SK-N-SH treated with all-trans-retinoic acid at 6 μM for 48 hours (cell line): ENCODE measurements around the gene PON2.

Experiments
- ATAC-seq: fragments of 200-7000 bp; cut with Tn5 transposase; 3 replicates; pipeline ENCODE4 v1.9.1; 2020; ENCODE audit warnings: mild to moderate bottlenecking, moderate library complexity
- ARNTL ChIP-seq: fragments of 450-650 bp; formaldehyde crosslinking; IDR thresholded peaks from 2 replicates; pipeline ENCODE4 v1.5.0; 2020; ENCODE audit warnings: low read depth, mild to moderate bottlenecking, moderate library complexity, borderline replicate concordance
- BACH2 ChIP-seq: fragments of 250-450 bp; sonication (Bioruptor Pico); IDR thresholded peaks from 2 replicates; pipeline ENCODE4 v1.9.0; 2021; ENCODE audit warnings: mild to moderate bottlenecking, borderline replicate concordance
- CSDC2 ChIP-seq: fragments of 250-450 bp; sonication (Bioruptor Pico); IDR thresholded peaks from 2 replicates; pipeline ENCODE4 v1.5.0; 2020; ENCODE audit warnings: mild to moderate bottlenecking, moderate library complexity
- ESRRG ChIP-seq: fragments of 250-450 bp; sonication (Bioruptor Pico); IDR thresholded peaks from 2 replicates; pipeline ENCODE4 v1.6.1; 2021; ENCODE audit warnings: mild to moderate bottlenecking
- GLIS3 ChIP-seq: fragments of 250-450 bp; sonication (Bioruptor Pico); IDR thresholded peaks from 2 replicates; pipeline ENCODE4 v1.5.0; 2020; ENCODE audit warnings: mild to moderate bottlenecking, moderate library complexity
- OSR1 ChIP-seq: fragments of 250-450 bp; sonication (Bioruptor Pico); IDR thresholded peaks from 2 replicates; pipeline ENCODE4 v1.8.0; 2022; ENCODE audit warnings: moderate library complexity, mild to moderate bottlenecking, inconsistent platforms
- PPARA ChIP-seq: fragments of 250-450 bp; sonication (Bioruptor Pico); IDR thresholded peaks from 2 replicates; pipeline ENCODE4 v1.5.0; 2020; ENCODE audit warnings: mild to moderate bottlenecking, borderline replicate concordance
- RARB ChIP-seq: fragments of 250-450 bp; sonication (Bioruptor Pico); IDR thresholded peaks from 2 replicates; pipeline ENCODE4 v1.8.0; 2021; ENCODE audit warnings: mild to moderate bottlenecking, moderate library complexity
- TOX ChIP-seq: fragments of 250-450 bp; sonication (Bioruptor Pico); IDR thresholded peaks from 2 replicates; pipeline ENCODE4 v1.8.0; 2021; ENCODE audit warnings: mild to moderate bottlenecking, moderate library complexity, borderline replicate concordance
- ZC3H10 ChIP-seq: fragments of 250-450 bp; sonication (Bioruptor Pico); IDR thresholded peaks from 2 replicates; pipeline ENCODE4 v1.5.1; 2021; ENCODE audit warnings: mild to moderate bottlenecking, moderate library complexity
- ZFP3 ChIP-seq: fragments of 250-450 bp; sonication (Bioruptor Pico); IDR thresholded peaks from 2 replicates; pipeline ENCODE4 v1.5.0; 2020; ENCODE audit warnings: mild to moderate bottlenecking, moderate library complexity
- ZFP30 ChIP-seq: fragments of 450-650 bp; formaldehyde crosslinking; IDR thresholded peaks from 2 replicates; pipeline ENCODE4 v1.5.0; 2022; ENCODE audit warnings: mild to moderate bottlenecking, moderate library complexity
- ZNF565 ChIP-seq: fragments of 450-650 bp; formaldehyde crosslinking; conservative IDR thresholded peaks from 2 replicates; pipeline ENCODE4 v1.5.0; 2020; ENCODE audit warnings: low read depth, mild to moderate bottlenecking, moderate library complexity
- ZNF70 ChIP-seq: fragments of 450-650 bp; formaldehyde crosslinking; IDR thresholded peaks from 2 replicates; pipeline ENCODE4 v1.5.0; 2020; ENCODE audit warnings: mild to moderate bottlenecking, moderate library complexity
- ZNF8 ChIP-seq: fragments of 450-650 bp; formaldehyde crosslinking; IDR thresholded peaks from 2 replicates; pipeline ENCODE4 v1.5.0; 2020; ENCODE audit warnings: mild to moderate bottlenecking, moderate library complexity
- TF ChIP-seq, protein P1 (sequence below): fragments of 250-450 bp; sonication (Bioruptor Pico); IDR thresholded peaks from 2 replicates; pipeline ENCODE4 v1.5.1; 2020; ENCODE audit warnings: low read depth, mild to moderate bottlenecking, moderate library complexity
- TF ChIP-seq, protein P2 (sequence below): fragments of 250-450 bp; sonication (Bioruptor Pico); IDR thresholded peaks from 2 replicates; pipeline ENCODE4 v1.8.0; 2020; ENCODE audit warnings: mild to moderate bottlenecking, moderate library complexity, borderline replicate concordance
- TF ChIP-seq, protein P3 (sequence below): fragments of 250-450 bp; sonication (Bioruptor Pico); IDR thresholded peaks from 2 replicates; pipeline ENCODE4 v1.8.0; 2021; ENCODE audit warnings: low read depth, mild to moderate bottlenecking, moderate library complexity, borderline replicate concordance
- TF ChIP-seq, protein P4 (sequence below): fragments of 250-450 bp; sonication (Bioruptor Pico); IDR thresholded peaks from 2 replicates; pipeline ENCODE4 v1.5.0; 2020; ENCODE audit warnings: mild to moderate bottlenecking, moderate library complexity

The PON2 gene

DNA sequence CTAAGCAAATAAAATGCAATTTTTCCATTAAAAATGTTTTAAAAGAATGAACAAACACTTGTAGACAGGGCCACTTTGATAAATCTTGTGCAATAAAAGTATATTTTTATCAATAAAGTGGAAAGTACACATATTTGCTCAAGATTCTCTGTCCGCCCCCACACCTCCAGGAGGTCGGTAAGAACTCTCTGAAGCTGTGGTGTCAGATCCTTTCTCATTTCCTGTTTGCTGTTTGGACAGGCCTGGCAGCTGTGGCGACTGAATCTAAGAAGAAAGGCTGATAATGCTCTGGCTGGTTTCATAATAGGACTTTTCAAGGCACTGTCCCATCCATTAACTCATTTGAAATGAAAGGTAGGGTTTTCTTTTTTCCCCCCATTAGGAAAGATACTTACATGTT lies 35.6 kb upstream of the PON2 start (continued):
- TF ChIP-seq ZFP3 (CRISPR knock-in tag), result no peak
- no peak for TF ChIP-seq CSDC2 (CRISPR knock-in tag)
- TF ChIP-seq ZNF565, result no peak
- no peak for TF ChIP-seq BACH2
- TF ChIP-seq, protein P1, sequence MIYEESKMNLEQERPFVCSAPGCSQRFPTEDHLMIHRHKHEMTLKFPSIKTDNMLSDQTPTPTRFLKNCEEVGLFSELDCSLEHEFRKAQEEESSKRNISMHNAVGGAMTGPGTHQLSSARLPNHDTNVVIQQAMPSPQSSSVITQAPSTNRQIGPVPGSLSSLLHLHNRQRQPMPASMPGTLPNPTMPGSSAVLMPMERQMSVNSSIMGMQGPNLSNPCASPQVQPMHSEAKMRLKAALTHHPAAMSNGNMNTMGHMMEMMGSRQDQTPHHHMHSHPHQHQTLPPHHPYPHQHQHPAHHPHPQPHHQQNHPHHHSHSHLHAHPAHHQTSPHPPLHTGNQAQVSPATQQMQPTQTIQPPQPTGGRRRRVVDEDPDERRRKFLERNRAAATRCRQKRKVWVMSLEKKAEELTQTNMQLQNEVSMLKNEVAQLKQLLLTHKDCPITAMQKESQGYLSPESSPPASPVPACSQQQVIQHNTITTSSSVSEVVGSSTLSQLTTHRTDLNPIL, result no peak
- TF ChIP-seq, all 23 proteins: peak for 0

DNA sequence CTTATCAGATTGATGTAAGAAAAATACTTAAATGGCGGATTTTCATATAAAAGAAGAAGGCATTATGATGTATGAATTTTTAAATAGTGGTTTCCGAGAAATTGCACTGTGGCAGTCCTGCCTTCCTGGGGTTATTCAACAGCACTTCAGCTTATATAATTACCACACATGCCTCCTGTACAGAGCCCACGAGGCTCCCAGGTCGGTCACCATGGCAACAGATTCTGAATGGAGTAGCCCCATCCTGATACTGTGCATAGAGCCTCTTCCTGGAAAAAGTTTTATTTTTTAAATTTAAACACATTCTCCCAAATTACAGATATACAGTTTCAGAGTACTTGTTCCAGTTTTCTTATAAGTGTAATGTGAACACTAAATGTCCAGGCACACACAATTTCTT lies 35.0 kb upstream of the PON2 start:
- ATAC-seq, result no peak
- TF ChIP-seq ARNTL, result no peak
- no peak for TF ChIP-seq OSR1
- TF ChIP-seq, protein P2, sequence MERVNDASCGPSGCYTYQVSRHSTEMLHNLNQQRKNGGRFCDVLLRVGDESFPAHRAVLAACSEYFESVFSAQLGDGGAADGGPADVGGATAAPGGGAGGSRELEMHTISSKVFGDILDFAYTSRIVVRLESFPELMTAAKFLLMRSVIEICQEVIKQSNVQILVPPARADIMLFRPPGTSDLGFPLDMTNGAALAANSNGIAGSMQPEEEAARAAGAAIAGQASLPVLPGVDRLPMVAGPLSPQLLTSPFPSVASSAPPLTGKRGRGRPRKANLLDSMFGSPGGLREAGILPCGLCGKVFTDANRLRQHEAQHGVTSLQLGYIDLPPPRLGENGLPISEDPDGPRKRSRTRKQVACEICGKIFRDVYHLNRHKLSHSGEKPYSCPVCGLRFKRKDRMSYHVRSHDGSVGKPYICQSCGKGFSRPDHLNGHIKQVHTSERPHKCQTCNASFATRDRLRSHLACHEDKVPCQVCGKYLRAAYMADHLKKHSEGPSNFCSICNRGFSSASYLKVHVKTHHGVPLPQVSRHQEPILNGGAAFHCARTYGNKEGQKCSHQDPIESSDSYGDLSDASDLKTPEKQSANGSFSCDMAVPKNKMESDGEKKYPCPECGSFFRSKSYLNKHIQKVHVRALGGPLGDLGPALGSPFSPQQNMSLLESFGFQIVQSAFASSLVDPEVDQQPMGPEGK, result no peak
- no peak for TF ChIP-seq PPARA
- TF ChIP-seq ESRRG (CRISPR knock-in tag), result no peak
- no peak for TF ChIP-seq GLIS3 (CRISPR knock-in tag)
- no peak for TF ChIP-seq BACH2
- TF ChIP-seq RARB (CRISPR knock-in tag), result no peak
- no peak for TF ChIP-seq ZNF565
- TF ChIP-seq, protein P3, sequence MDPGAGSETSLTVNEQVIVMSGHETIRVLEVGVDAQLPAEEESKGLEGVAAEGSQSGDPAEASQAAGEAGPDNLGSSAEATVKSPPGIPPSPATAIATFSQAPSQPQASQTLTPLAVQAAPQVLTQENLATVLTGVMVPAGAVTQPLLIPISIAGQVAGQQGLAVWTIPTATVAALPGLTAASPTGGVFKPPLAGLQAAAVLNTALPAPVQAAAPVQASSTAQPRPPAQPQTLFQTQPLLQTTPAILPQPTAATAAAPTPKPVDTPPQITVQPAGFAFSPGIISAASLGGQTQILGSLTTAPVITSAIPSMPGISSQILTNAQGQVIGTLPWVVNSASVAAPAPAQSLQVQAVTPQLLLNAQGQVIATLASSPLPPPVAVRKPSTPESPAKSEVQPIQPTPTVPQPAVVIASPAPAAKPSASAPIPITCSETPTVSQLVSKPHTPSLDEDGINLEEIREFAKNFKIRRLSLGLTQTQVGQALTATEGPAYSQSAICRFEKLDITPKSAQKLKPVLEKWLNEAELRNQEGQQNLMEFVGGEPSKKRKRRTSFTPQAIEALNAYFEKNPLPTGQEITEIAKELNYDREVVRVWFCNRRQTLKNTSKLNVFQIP (CRISPR knock-in tag), result no peak
- no peak for TF ChIP-seq ZNF70
- TF ChIP-seq, protein P1, result no peak
- TF ChIP-seq, protein P4, sequence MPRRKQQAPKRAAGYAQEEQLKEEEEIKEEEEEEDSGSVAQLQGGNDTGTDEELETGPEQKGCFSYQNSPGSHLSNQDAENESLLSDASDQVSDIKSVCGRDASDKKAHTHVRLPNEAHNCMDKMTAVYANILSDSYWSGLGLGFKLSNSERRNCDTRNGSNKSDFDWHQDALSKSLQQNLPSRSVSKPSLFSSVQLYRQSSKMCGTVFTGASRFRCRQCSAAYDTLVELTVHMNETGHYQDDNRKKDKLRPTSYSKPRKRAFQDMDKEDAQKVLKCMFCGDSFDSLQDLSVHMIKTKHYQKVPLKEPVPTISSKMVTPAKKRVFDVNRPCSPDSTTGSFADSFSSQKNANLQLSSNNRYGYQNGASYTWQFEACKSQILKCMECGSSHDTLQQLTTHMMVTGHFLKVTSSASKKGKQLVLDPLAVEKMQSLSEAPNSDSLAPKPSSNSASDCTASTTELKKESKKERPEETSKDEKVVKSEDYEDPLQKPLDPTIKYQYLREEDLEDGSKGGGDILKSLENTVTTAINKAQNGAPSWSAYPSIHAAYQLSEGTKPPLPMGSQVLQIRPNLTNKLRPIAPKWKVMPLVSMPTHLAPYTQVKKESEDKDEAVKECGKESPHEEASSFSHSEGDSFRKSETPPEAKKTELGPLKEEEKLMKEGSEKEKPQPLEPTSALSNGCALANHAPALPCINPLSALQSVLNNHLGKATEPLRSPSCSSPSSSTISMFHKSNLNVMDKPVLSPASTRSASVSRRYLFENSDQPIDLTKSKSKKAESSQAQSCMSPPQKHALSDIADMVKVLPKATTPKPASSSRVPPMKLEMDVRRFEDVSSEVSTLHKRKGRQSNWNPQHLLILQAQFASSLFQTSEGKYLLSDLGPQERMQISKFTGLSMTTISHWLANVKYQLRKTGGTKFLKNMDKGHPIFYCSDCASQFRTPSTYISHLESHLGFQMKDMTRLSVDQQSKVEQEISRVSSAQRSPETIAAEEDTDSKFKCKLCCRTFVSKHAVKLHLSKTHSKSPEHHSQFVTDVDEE (CRISPR knock-in tag), result no peak
- TF ChIP-seq TOX (CRISPR knock-in tag), result no peak
- TF ChIP-seq ZFP30, result no peak
- TF ChIP-seq, all 23 proteins: peak for 0

DNA sequence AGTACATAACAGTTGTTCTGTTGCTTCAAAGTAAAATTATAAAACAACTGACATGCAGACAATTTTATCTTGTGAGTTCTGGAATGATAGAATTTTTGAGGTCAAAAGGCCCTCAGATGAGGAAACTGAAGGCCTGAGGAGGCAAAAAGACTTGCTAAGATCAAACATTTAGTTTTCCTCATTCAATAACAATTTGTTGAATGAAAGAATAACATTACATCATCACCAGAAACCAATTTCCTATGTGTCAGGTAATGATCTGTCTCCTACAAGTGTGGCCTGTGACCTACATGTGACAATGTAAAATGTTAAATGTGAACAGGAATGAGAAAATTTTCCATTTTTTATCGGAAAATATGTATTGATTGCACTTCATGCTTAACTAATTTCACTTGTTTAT lies 34.4 kb upstream of the PON2 start:
- TF ChIP-seq ZNF565 (no peak), ZC3H10 (no peak), ZNF8 (CRISPR knock-in tag) (no peak)
- TF ChIP-seq, protein P4 (CRISPR knock-in tag), result no peak
- TF ChIP-seq, all 23 proteins: peak for 0
- no peak for ATAC-seq
